ENCODE results near the gene HTRA1.

HTRA1 gene

DNA sequence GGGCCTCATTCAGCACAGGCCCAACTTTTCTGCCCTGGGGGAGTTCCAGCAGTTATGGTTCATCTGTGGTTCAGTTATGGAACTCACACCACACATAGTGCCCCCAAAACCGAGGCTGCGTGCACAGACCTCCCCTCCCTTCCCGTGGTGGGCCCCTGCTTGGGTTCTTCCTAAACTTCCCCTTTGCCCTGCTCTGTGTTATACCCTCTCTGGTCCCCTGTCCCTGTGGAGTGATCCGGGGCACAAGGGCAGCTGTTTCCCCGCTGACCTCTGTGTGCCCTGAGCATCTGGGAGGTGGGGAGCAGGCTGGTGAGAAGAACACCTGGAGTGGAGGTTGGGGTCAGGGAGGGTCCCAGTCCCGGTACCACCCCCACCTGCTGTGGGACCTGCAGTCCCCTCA is 39.4 kb downstream of the HTRA1 start:
- no peak for DNase-seq (ENCODE audit: low read depth)
- TF ChIP-seq, protein P1, sequence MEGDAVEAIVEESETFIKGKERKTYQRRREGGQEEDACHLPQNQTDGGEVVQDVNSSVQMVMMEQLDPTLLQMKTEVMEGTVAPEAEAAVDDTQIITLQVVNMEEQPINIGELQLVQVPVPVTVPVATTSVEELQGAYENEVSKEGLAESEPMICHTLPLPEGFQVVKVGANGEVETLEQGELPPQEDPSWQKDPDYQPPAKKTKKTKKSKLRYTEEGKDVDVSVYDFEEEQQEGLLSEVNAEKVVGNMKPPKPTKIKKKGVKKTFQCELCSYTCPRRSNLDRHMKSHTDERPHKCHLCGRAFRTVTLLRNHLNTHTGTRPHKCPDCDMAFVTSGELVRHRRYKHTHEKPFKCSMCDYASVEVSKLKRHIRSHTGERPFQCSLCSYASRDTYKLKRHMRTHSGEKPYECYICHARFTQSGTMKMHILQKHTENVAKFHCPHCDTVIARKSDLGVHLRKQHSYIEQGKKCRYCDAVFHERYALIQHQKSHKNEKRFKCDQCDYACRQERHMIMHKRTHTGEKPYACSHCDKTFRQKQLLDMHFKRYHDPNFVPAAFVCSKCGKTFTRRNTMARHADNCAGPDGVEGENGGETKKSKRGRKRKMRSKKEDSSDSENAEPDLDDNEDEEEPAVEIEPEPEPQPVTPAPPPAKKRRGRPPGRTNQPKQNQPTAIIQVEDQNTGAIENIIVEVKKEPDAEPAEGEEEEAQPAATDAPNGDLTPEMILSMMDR (IDR thresholded peaks at IDR 0.05; ENCODE audit: low read depth, low read length, missing control alignments), result no peak
- H3K4me3 ChIP-seq (ENCODE audit: low read depth, low read length), result no peak overlapping the region
- in situ Hi-C loops (cut with HindIII; ENCODE audit: low sequenced_read_pairs), result no loop called here

DNA sequence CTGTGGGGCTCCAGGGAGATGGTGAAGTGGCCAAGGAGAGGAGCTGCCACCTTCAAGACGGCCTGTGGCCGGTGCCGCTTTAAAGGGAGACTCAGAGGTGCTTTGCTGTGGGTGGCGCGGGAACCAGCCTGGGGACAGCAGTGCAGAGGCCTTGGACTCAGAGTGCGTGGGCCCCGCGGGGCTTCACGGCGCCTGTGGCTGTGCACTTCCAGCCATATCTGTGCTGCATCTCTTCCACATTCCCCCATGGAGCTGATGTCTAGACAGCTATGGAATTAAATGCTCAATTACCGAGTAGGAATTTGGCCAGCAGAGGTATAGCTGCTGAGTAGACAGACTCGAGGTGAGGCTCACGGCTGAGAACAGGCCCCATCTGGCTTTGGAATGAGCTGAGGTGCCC is 41.7 kb downstream of the HTRA1 start:
- DNase-seq (ENCODE audit: low read depth), result no peak
- in situ Hi-C loops (cut with HindIII; ENCODE audit: low sequenced_read_pairs), result no loop called here
- TF ChIP-seq, protein P1 (IDR thresholded peaks at IDR 0.05; ENCODE audit: low read depth, low read length, missing control alignments), result no peak
- no peak overlapping the region for H3K4me3 ChIP-seq (ENCODE audit: low read depth, low read length)

DNA sequence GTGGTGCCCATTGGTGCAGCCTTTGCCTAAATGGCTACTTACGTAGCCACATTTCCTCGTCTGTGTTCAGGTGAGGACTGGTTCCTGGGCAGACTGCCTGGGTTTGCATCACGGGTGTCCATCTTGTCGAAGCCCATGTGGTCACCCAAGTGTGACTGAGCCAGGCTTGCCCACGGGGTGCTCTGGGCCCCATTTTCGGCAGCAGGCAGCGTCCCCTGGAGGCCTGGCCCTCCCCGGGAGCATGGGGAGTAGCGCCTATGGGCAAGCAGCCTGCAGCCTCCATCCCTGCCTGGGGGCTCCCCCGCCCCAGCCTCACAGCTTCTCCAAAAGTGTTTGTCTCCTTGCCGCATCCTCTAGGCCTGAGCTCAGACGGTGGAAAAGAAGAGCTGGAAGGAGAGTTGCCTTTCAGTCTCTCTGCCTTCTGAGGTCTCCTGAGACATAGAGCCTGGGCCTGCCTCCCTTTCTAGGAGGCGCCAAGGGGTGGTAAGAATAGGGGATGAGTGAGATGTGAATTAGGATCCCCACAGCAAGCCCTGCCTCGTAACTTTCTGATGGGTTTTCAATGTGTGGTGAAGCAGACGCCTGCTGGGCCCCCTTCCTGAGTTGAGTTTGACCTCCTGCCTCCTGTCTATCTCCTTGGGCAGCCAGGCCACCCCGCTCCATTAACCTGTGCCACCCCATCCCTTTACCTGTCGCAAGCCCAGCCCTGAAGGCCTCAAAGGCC is 42.7 kb downstream of the HTRA1 start:
- in situ Hi-C loops (cut with HindIII; ENCODE audit: low sequenced_read_pairs), result no loop called here

GRCh38 chr10:122504610-122504950 is 43.2 kb downstream of the HTRA1 start:
- TF ChIP-seq, protein P1 (IDR thresholded peaks at IDR 0.05; ENCODE audit: low read depth, low read length, missing control alignments), result no peak
- no peak overlapping the region for H3K4me3 ChIP-seq (ENCODE audit: low read depth, low read length)
- in situ Hi-C loops (cut with HindIII; ENCODE audit: low sequenced_read_pairs), result no loop called here
- DNase-seq (ENCODE audit: low read depth), result peak; percentile 88

More for the DNA sequence above, 42.7 kb downstream of the HTRA1 start:
- TF ChIP-seq, protein P1 (IDR thresholded peaks at IDR 0.05; ENCODE audit: low read depth, low read length, missing control alignments), result no peak
- no peak overlapping the region for H3K4me3 ChIP-seq (ENCODE audit: low read depth, low read length)
- no peak for DNase-seq (ENCODE audit: low read depth)

DNA sequence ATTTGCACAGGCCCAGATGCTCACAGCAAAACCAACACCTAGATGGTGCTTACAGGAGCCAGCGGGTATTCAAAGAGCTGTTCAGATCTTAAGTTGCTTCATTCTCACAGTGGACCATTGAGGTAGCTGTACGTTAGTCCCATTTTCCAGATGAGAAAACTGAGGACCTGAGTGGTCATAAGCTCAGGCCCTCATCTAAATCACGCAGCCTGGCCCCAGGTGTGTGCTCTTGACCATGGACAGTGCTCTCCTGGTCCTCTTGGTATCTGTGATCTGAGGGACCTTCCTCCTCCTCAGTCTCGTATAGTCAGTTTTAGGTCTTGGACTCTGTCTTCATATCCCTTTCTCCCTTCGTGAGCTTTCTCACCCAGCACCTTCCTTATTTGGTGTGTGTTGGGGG is 43.7 kb downstream of the HTRA1 start:
- in situ Hi-C loops (cut with HindIII; ENCODE audit: low sequenced_read_pairs), result no loop called here
- no peak overlapping the region for H3K4me3 ChIP-seq (ENCODE audit: low read depth, low read length)
- TF ChIP-seq, protein P1 (IDR thresholded peaks at IDR 0.05; ENCODE audit: low read depth, low read length, missing control alignments), result no peak
- DNase-seq (ENCODE audit: low read depth), result no peak

DNA sequence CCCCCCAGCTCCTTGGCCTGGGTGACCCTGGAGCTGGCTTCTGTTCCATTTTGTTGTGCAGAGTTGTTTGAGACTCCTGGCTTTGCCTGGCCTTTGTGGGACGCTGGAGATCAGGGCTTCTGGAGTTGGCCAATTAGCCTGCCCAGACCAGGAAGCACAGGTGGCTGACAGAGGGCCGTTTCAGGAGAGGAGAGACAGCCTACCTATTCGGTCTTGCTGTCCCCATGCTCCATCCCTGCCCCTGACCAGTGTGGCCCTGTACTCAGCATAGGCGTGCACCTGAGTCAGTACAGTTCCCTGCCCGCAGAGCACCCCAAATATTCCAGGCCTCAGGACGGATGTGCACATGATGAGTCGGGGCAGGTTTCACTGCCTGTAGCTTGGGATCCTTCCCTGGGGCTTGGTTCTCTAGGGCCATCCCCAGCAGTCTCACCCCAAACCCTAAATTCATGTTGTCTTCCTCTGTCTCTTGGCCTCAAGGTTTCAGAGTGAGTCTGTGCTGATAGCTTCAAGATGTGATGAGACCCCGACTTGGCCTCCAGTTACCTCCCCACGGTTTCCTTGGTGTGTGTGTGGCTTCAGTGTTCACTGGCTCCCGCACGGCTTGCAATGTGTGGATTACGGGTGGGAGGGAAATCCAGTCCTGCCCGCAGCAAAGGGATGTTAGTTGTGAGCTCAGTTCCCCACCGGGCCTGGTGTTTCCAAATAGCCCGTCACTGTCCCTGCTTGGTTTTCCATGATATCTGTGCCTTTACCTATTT is 44.7 kb downstream of the HTRA1 start:
- in situ Hi-C loops (cut with HindIII; ENCODE audit: low sequenced_read_pairs), result no loop called here
- H3K4me3 ChIP-seq (ENCODE audit: low read depth, low read length), result no peak overlapping the region
- TF ChIP-seq, protein P1 (IDR thresholded peaks at IDR 0.05; ENCODE audit: low read depth, low read length, missing control alignments), result no peak
- no peak for DNase-seq (ENCODE audit: low read depth)

All from astrocyte of the cerebellum (primary cell).